Measurements from ENCODE around the gene LRRC28. TPM values are rescaled to one million over a fixed set of nuclear protein-coding genes. Genes with fewer than 3 reads are reported as not detected.

The LRRC28 gene
- polyA plus RNA-seq, 1 experiment = 23.5 TPM

DNA sequence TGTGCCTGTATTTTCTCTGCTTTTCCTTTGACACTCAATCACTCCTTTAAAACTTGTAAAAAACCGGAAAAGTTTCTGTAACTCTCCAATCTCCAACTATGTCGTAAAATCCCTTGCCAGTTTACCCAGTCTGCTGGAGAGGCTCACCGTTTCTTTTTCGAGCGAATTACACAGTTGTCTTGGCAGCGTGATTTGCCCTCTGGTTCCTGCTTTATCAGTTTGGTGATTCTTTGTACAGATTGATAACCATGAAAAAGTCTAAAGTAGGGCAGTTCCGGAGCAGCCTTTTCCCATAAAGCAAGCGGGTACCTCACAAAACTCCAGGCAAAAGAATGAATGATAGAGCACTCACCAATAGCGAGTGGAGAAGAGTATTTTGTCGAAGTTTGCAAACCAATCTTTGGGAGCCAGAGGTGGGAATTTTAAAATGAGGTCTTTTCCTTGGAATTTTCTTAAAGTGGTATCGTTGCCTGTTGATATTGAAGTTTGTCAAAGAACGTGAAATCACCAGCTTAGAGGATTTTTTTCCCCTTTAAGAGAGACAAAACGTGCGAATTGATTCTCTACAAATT is 1.9 kb upstream of the LRRC28 start, which contains the start of gene TTC23:
Gene TTC23, minus strand, starts transcription at position 312 of the 572 bp plus-strand sequence. CDS start 20,869 bp downstream, outside the sequence.
- TF ChIP-seq, protein P1, sequence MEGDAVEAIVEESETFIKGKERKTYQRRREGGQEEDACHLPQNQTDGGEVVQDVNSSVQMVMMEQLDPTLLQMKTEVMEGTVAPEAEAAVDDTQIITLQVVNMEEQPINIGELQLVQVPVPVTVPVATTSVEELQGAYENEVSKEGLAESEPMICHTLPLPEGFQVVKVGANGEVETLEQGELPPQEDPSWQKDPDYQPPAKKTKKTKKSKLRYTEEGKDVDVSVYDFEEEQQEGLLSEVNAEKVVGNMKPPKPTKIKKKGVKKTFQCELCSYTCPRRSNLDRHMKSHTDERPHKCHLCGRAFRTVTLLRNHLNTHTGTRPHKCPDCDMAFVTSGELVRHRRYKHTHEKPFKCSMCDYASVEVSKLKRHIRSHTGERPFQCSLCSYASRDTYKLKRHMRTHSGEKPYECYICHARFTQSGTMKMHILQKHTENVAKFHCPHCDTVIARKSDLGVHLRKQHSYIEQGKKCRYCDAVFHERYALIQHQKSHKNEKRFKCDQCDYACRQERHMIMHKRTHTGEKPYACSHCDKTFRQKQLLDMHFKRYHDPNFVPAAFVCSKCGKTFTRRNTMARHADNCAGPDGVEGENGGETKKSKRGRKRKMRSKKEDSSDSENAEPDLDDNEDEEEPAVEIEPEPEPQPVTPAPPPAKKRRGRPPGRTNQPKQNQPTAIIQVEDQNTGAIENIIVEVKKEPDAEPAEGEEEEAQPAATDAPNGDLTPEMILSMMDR (IDR thresholded peaks at IDR 0.05; ENCODE audit: insufficient read depth, low read depth, low read length) = no peak
- POLR2A ChIA-PET = interaction anchor here (0.6 kb wide), 1 partner anchor 484 kb away, joined by 8 read pairs; the partner anchor contains the start of gene LYSMD4
- Histone ChIP-seq H3K4me3 (ENCODE audit: low read depth, low read length) (peak within 1 kb of the TSS; percentile 57), H3K27me3 (ENCODE audit: control insufficient read depth, insufficient read depth, low read length) (no peaks in the 10 kb centered on the region), H3K36me3 (ENCODE audit: control insufficient read depth, insufficient read depth, low read length) (no peaks in the 10 kb centered on the region)
- peak; percentile 84 for DNase-seq (ENCODE audit: low read depth)
- CTCF ChIA-PET = interaction anchor here (0.8 kb wide), 1 partner anchor 507 kb away, joined by 3 read pairs; no protein-coding TSS in a partner anchor

- peak overlapping the region; percentile 57 for H3K4me3 ChIP-seq (ENCODE audit: low read depth, low read length)
- ChIA-PET CTCF (interaction anchor here (0.8 kb wide), 1 partner anchor 506 kb away, joined by 3 read pairs; no protein-coding TSS in a partner anchor), POLR2A (interaction anchor here (0.6 kb wide), 1 partner anchor 483 kb away, joined by 8 read pairs; the partner anchor contains the start of gene LYSMD4)
- no peaks in the 10 kb centered on the region for H3K27me3 ChIP-seq (ENCODE audit: control insufficient read depth, insufficient read depth, low read length)
- DNase-seq (ENCODE audit: low read depth) = no peak
- H3K36me3 ChIP-seq (ENCODE audit: control insufficient read depth, insufficient read depth, low read length) = no peaks in the 10 kb centered on the region
- TF ChIP-seq, protein P1 (IDR thresholded peaks at IDR 0.05; ENCODE audit: insufficient read depth, low read depth, low read length) = no peak
Measured at GRCh38 chr15:99250001-99250400, 1.3 kb upstream of the LRRC28 start.

DNA sequence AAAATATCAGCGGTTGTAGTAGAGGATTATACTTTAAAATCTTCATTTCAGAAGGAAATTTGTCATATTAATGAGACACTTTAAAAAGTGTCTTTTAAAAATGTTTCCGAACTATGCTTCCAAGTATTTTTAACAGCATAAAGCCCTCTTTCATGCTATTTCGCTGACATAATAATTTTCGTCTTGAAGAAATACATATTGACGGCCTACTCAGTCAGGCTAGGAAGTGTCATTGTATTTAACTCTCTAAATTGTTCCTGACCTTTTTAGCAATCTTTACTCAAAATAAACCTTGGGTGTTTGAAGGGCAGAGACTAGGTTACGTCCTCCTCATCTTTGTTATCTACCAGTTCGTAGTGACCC is 806 bp upstream of the LRRC28 start:
- Histone ChIP-seq H3K4me3 (ENCODE audit: low read depth, low read length) (peak overlapping the region; percentile 57), H3K36me3 (ENCODE audit: control insufficient read depth, insufficient read depth, low read length) (no peaks in the 10 kb centered on the region), H3K27me3 (ENCODE audit: control insufficient read depth, insufficient read depth, low read length) (no peaks in the 10 kb centered on the region)
- TF ChIP-seq, protein P1 (IDR thresholded peaks at IDR 0.05; ENCODE audit: insufficient read depth, low read depth, low read length) = no peak
- DNase-seq (ENCODE audit: low read depth) = no peak
- CTCF ChIA-PET = interaction anchor here (1.8 kb wide), 1 partner anchor 454 kb away, joined by 4 read pairs; no protein-coding TSS in a partner anchor
- POLR2A ChIA-PET = no interaction called here

DNA sequence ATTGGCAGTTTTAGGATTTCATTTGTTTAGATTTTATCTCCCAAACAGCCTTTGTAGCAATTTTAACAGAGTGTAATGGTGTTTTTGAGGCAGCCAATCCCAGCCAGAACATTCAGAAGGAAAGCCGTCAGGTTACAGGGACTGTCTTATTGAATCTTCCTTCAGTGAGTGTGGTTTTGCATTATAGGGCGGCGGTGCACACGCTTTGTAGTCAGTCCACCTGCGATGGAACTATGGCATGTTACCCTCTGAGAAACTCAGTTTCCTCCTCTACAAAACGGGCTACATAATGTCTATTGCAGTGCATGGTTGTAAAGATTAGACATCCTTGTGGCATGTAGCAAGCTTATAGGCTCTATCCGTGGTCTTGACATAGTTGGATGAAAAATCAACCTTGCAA is 1.0 kb downstream of the LRRC28 start:
- TF ChIP-seq, protein P1 (IDR thresholded peaks at IDR 0.05; ENCODE audit: insufficient read depth, low read depth, low read length) = no peak
- POLR2A ChIA-PET = no interaction called here
- no peak overlapping the region for H3K4me3 ChIP-seq (ENCODE audit: low read depth, low read length)
- H3K36me3 ChIP-seq (ENCODE audit: control insufficient read depth, insufficient read depth, low read length) = no peaks in the 10 kb centered on the region
- CTCF ChIA-PET = interaction anchor here (0.6 to 1.8 kb wide), 3 partner anchors 20 to 452 kb away, joined by 3 to 6 read pairs (median 4); no protein-coding TSS in a partner anchor
- H3K27me3 ChIP-seq (ENCODE audit: control insufficient read depth, insufficient read depth, low read length) = no peaks in the 10 kb centered on the region
- DNase-seq (ENCODE audit: low read depth) = no peak

DNA sequence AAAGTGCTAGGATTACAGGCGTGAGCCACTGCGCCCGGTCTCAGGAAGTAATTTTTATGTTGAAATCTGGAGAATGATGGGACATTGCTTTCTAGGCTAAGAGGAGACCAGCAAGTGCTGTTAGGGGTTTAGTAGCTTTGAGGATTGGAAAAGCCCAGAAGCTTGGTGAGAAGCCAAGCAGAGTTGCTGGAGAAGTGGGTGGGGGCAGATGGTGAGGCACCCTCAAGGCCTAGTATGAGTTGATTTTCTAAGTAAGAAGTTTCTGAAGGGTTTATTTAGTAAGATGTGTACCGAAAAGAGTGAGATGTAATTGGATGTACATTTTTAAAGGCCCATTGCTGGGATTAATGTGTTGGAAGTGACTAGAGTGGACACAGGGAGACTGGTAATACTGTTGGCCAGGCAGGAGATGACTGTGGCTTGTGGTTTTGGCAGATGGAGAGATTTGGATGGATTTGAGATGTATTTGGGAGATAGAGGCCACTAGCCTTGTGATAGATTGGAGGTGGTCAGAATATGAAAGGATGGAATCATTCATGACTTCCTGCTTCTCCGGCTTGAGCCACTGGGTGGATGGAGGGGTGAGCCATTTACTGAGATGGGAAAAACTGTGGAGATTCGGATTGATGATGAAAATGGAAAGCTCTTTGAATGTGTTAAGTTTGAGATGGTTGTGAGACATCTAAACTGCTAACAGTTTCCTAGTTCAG is 2.3 kb downstream of the LRRC28 start:
- Histone ChIP-seq H3K4me3 (ENCODE audit: low read depth, low read length) (no peak overlapping the region), H3K27me3 (ENCODE audit: control insufficient read depth, insufficient read depth, low read length) (no peaks in the 10 kb centered on the region), H3K36me3 (ENCODE audit: control insufficient read depth, insufficient read depth, low read length) (no peaks in the 10 kb centered on the region)
- CTCF ChIA-PET = interaction anchor here (1.6 to 2.0 kb wide), 4 partner anchors 10 to 450 kb away, joined by 3 to 8 read pairs (median 7); no protein-coding TSS in a partner anchor
- peak; percentile 19 for DNase-seq (ENCODE audit: low read depth)
- POLR2A ChIA-PET = no interaction called here
- TF ChIP-seq, protein P1 (IDR thresholded peaks at IDR 0.05; ENCODE audit: insufficient read depth, low read depth, low read length) = no peak
